Inflammatory macrophage (primary cell): ENCODE results near the gene TIMP1.
A peak's percentile ranks its signal among the peaks of the same experiment; 100 is the strongest.

Experiments used
- DNase-seq, 2 donors: peaks; one replicate each; pipeline ENCODE4 v3.0.0-alpha.2; 2020 to 2022

Gene TIMP1

DNA sequence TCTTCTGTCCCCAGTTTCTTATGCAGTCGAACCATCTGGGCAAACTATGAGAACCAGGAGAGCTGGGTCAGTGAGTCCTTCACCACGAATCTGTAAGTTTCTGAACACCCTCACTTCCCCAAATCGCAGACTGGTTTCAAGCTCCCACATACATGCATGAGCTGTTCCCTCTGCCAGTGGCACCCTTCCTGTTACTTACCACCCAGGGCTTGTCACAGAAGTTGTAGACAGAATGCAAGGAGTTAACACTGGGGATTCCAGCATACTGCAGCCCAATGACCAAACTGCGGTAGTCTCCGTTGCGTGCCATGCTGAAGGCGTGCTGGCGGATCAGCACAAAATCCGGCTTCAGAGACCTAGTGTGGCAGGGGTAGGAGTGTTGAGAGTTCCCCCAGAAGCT is 22.8 kb downstream of the TIMP1 start:
- peak; percentile 43 to 65 for DNase-seq

DNA sequence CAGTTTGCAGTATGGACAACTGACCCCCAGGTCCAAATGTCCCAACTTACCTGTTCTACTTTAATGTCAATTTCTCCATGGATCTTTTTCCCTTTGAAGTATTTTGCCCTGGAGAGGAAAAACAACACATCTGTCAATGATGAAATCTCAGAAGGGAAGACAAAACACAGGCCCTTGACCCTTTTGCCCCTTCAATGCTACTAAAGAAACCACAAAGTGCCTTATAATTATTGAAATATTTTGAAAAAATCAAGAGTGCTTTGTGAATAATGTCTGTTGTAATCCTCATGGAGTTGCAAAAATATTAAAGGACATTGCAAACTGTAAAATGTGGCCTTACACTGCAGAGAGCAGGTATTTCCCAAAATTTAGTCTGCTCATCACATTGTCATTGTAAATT is 24.9 kb downstream of the TIMP1 start:
- no peak for DNase-seq

DNA sequence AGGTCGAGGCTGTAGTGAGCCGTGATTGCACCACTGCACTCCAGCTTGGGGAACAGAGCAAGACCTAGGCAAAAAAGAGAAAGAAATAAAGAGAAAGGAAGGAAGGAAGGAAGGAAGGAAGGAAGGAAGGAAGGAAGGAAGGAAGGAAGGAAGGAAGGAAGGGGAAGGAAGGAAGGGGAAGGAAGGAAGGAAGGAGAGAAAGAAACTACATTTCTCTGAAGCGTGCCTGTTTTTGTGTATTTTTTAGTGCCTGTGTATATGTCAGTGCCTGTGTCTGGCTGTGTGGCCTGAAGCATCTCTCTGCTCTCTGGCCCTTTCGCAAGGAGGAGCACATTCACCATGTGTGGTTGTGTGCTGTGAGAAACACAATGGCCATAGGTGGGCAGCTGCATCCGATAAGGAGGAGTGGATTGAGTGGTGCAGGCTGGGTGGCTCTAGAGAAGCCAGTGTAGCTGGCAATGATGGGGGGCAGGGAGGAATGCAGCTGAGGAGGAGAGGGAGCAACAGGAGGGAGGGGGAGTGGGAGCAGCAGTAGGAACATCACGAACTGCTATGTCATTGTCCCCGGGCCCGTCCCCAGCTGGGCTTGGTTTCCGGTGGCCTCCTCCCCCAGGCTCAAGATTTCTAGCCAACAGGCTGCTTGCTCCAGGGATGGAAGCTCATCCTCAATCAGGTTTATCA is 26.0 kb downstream of the TIMP1 start:
- no peak for DNase-seq

DNA sequence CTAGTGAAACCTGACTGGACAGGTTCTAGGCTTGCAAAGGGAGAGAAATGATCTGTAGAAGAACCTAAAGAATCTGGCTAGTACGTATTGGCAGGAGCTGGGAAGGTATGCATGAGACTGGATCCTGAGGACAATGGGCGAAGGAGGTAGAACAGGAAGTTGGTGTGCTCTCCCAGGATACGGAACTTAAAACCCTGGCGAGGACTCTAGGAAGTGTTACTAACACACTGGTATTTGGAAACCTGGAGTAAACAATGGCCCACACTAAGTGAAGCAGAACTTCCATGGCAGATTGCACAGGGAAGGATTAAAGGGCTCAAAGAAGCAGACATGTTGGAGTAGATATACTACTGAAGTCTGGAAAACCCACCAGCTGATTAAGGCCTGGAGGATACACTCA is 28.3 kb downstream of the TIMP1 start:
- DNase-seq, result peak; percentile 40 to 64

DNA sequence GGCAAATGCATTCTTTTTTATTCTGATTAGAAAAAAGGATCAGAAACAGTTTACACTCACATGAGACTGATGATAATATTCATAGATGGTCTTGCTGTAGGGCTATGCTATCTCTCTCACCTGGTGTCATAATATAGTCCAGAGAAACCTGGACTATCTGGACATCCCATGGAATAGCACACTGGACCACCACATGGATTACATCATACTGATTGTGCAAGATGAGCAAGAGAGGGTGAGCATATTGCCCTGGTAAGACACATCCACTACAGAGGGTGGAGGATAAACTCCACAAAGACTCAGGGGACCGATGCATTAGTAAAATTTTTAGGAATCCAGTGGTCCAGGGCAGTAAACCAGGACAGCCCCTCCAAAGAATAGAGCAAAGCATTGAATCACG is 29.3 kb downstream of the TIMP1 start:
- DNase-seq, result no peak

DNA sequence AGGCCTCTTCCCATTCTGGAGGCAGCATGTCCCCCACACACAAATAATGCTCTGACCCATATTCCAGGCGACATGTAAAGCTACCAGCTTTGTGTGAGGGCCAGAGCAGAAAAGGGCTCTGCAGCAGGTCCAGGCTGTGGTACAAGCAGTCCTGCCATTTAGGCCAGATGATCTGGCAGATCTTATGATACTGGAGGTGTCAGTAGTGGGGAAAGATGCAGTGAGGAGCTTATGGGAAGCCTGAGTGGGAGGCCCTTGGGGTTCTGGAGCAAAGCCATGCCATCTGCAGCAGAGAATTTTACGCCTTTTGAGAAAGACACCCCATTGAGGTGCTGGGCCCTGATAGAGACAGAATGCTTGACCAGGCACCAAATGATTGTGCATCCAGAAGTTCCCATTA is 29.7 kb downstream of the TIMP1 start:
- DNase-seq, result no peak

DNA sequence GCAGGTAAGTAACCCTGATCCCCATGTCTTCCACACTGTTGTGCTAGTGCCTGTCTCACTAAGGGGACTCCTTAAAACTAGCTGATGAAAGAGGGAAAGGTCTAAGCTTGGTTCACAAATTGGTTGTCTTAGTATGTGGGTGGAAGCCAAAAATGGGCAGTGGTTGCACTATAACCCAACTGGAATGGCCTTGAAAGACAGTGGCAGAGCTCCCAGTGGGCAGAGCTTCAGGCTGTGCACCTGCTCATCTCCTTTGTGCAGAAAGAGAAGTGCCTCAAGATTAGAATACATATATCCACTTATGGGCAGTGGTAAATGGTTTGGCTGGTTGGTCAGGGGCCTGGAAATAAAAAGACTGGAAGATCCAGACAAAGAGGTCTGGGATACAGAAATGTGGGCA is 30.2 kb downstream of the TIMP1 start:
- DNase-seq, result no peak

DNA sequence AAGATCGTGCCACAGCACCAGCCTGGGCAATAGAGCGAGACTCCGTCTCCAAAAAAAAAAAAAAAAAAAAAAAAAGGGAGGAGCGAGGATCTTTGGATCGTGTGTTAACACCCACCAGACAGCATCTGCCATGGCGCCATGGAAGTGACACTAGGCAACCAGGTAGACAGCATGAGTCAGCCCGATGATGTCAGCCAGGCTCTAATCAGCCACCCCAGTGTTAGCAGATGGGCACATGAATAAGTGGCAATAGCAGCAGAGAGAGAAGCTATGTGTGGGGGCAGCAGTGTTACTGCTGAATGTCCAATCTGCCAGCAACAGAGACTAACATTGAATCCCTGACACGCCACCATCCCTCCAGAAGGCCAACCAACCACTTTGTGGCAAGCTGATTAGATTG is 30.8 kb downstream of the TIMP1 start:
- DNase-seq, result no peak

DNA sequence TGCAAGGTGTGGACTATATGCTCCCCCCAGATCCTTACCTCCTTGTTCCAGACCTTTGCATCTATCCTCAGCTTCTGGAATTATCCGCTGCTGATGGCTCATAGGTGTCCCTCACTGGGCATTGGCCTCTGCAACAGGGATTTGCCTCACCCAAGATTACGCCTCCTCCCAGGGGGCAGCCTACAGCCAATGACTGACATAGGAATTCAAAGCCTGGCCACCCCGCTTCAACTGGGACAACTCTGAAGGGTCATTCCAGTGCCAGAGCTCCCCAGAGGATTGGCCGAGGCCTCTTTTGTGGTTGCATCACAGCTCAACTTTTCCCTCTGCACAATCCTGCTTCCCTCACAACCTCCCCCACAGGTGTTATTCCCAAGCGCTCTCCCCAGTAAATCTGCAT is 32.4 kb downstream of the TIMP1 start:
- DNase-seq, result no peak

DNA sequence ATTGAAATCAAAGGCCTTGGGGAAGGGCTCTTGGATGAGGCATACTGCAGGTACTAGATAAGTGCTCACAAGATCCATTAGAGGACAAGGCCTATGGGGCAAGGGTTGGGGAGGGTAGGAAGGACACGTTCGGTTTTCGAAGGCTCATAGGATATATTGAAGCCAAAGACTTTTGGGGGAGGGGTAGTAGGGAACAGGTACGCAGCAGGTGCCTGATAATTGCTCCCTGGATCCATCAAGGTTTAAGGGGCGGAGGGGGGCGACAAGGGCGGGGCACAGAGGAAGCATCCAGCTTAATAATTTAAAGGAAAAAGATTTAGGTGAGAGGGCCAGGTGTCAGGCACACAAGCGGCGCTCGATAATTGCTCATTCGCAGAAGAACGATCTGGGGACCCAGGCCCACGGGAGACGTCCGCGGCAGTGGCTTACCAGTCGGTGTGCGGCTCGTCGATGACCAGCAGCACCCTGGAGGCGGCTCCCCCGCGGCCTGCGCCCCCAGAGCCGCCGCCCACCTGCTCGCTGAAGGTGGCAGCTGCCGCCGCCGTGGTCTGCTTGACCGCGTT is 36.8 kb downstream of the TIMP1 start:
- DNase-seq, result no peak

DNA sequence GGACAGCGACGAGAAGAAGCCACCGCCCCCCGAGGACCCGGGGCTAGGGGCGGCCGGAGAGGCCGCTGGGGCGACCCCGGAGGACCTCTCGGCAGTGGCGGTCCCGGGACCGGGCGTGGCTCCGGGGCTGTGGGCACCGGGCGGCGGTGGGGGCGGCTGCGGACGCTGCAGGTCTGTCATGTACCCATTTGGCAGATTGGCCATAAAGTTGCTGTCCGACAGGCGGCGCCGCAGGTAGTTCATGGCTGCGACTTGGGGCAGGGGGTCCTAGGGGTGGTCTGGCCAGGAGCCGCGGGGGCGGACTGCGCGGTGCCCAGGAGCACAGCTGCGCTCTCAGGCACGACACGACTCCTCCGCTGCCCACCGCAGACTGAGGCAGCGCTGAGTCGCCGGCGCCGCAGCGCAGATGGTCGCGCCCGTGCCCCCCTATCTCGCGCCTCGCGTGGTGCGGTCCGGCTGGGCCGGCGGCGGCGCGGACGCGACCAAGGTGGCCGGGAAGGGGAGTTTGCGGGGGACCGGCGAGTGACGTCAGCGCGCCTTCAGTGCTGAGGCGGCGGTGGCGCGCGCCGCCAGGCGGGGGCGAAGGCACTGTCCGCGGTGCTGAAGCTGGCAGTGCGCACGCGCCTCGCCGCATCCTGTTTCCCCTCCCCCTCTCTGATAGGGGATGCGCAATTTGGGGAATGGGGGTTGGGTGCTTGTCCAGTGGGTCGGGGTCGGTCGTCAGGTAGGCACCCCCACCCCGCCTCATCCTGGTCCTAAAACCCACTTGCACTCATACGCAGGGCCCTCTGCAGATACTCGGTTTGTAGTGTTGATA is 37.5 kb downstream of the TIMP1 start, which contains the start of gene SYN1:
SYN1 (minus strand) TSS at position 372 of the 817 bp plus-strand sequence; CDS start at position 243, 129 bp downstream.
- peak; percentile 61 to 82 for DNase-seq

DNA sequence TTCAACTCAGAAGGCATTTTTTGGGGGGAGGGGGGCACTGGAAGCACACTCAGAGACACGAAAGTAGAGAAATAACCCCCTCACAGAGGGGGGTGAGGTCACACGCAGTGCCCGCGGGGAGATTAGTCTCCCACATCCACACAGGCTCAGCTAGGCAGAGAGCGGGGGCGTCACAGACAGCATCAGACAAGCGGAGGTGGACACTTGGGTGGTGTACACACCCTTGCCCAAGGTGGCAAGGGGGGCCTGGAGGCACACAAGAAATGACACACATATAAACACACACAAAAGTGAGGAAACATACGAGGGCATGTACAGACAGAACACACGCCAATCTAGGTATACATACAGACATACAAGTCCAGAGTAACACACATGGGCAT is 38.1 kb downstream of the TIMP1 start:
- DNase-seq, result no peak

DNA sequence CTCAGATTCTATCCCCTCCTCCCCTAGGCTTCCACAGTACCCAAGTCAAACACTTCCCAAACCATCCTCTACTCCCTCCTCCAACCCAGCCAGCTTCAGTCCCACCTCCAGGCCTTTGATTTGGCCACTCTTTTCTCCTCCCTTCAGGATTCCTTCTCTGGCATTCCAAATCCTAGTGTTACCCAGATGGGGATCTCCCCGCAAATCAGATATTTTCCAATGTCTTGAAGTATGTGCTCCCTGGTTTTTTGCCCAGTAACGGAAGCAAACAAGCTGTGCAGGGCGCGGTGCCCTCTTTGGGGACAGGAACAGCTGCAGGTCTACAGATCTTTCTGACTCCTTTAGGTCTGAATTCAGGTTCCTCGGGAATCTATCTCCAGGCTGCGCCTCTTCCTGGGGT is 39.6 kb downstream of the TIMP1 start:
- DNase-seq, result no peak

DNA sequence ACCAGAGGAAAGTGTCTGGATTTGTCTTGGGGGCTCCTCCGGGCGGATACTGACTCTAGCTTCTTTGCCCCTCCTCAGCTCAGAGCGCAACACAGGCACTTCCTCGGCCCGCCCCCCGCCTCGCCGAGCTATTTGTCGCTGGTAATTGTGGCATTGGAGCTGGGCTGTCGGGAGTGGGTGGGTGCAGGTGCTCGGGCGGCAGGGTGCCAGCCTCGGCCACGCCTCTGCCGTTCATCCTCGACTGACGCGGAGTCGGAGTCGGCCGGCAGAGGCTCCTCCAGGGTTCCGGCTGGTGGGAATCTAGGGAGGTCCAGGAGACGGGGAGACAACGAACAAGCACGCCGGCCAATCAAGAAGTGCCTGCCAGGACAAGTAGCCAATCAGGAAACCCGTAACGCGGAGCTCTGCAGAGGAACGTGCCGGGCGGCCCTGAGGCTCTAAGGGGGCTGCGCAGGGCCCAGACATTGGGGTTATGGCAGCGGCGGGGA is 41.3 kb downstream of the TIMP1 start:
- peak; percentile 34 to 35 for DNase-seq

DNA sequence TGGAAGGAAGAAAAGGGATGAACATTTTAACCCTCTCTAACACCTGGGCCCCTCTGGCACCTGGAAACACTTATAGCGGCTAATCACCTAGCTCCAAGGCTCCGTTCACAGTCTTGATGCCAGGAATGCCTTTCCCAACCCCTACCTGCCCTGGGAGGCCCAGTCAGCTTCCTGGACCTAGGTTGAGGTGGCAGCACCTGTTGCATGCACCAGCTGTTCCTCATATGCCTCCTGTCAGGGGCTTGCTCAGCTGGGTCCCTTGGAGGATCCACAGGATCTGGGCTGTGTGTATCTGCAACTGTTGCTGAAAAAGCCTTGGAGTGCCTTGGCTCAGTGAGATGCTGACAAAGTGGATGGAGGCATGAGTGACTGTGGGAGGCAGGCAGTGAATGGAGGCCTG is 43.1 kb downstream of the TIMP1 start:
- no peak for DNase-seq

DNA sequence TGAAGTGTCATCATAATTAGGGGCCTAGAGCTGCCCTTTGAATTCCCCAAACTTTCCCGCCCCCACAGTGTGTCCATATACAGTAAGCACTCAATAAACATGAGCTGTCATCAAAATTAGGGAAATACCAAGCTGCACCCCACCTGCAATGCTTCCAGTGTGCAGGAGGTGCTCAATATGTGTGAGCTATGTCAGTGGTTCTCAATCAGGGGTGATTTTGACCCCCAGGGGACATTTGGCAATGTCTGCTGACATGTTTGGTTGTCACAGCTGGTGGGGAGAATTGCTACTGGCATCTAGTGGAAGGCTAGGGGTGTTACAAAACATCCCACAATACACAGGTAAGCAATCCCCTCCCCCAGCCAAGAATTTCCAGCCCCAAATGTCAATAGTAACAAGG is 46.7 kb downstream of the TIMP1 start:
- no peak for DNase-seq

DNA sequence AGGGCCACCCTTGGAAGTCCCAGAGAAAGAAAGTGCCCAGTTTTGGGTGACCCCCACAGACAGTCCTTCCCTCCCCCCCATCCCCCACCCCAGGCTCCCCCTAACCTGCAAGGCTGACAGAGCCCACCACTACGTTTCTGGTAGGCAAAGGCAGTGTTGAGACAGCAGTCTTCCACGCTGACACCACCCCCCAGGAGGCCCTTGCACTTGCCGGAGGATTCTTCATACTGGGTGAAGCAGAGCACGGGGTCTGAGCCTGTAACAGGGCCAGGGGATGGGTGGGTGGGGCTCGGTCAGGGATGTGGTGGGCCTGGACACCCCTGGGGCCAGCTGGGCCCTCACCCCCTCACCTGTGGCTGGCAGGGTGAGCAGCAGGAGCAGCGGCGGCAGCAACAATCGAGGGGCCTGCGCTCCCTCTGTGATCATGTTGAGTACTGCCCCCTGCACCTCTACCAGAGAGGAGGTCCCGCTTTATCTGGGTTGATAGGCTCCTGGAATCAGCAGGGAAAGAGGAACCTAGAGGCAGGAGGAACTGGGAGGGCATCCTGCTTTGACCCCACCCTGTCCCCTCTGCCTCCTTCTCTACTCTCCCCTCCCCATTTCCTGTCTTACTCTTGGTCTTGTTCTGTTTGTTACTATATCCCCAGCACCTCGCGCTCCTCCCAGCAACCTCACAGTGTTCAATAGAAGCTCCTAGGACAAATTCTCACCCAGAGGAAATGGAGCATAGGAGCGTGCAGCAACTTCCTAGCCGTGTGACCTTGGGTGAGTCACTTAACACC is 47.4 kb downstream of the TIMP1 start, which contains the start of gene CFP:
CFP (minus strand) TSS at position 512 of the 782 bp plus-strand sequence; CDS start at position 426, 86 bp downstream.
- peak in 1 of 2 donors; percentile 38 for DNase-seq

DNA sequence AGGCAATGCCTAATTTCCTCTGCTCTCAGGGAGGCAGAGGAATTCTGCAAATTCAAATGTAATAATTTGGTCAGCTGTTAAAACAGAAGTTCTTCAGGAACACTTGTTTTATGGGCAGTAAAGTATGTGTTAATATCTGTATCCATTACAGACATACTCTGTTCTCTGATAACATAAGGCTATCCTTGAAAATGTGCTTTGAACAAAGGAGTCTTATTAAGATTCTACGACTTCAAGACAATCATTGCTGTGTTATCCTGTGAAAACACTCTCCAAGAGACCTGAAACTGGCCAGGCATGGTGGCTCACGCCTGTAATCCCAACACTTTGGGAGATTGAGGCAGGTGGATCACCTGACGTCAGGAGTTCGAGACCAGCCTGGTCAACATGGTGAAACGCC is 49.4 kb downstream of the TIMP1 start:
- DNase-seq, result no peak

DNA sequence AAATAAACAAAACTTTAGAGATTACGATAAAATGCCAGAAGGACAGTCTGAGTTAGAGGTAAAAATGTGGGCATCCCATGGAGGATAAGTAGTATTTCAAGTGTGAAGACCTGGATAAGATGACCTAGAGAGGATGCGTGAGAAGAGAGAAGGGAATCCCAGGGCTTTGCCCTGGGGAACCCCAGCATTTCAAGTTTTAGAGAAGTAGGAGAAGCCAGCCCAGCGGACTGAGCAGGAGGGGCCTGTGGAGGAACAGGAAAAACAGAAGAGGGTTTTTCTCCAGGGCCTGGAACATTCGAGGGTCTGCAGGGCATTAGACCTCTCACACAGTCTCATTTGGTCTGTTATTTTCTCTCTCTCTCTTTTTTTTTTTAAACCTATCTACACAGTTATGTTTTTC is 50.4 kb downstream of the TIMP1 start:
- DNase-seq, result peak; percentile 38 to 69

DNA sequence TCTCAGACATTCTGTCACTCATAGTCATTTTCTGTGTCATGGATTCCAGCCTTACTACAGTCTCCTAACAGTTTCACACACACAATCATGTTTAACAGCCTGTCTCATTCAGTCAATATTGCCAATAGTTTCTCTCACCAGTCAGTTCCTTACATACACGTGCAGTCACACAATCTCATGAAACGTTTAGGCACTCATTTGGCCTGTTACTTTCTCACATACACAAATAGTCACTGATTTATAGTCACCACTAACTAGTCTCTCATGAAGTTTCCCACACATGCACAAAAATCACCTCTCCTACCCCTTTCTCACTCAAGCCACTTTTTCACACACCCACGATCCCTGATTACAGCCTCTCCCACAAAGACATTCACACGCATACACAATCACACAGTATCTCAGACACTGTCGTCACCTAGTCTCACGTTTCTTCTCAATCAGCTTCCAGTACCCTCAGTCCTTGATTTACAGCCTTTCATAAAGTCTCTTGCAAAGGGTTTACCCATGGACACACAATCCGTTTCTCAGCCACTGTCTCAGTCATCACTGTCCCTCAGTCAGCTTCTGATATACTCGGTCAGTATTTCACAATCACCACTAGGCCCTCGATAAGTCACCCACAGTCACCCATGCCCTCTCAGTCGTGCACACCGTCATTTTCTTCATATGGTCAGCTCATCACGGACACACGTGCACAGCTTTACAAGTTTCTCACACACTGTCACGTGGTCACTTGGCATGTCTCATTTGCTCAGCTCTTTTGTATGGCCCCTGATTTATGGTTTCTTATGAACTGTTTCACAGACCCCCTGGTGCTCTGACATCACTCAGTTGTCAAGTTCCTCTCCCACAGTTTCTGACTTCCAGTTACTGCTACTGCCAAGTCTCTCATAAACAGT is 51.7 kb downstream of the TIMP1 start:
- DNase-seq, result peak; percentile 35 to 52

DNA sequence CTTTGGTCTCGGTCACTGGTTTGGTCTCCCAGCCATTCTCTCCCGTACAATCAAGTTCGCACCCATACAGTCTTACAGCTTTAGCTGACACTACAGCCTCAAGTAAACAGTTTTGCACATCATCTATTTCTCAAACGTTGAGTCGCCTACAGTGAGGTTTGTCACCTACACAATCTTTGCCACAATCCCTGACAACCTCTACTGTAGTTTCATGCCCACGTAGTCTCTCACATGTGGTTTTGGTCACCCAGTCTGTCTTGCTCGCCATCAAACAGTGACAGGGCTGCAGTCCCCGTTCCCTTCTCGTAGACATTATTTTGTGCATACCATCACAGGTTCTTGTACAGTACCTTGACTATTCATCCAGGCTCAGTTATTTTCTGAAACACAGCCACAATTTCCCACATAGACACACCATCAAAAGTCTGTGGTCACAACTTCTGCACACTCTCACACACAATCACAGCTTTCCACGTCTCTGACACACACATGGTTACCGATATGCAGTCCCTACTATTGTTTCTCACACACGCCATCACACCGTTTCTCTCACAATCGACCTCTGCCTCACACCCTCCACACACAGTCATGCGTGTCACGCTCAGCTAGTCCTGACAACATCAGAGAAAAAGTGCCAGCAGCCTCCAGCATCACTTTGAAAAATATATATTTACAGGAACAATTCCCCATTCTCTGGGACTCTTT is 52.8 kb downstream of the TIMP1 start:
- peak in 1 of 2 donors; percentile 42 for DNase-seq
